ENCODE results near the gene SPTB.

The SPTB gene

DNA sequence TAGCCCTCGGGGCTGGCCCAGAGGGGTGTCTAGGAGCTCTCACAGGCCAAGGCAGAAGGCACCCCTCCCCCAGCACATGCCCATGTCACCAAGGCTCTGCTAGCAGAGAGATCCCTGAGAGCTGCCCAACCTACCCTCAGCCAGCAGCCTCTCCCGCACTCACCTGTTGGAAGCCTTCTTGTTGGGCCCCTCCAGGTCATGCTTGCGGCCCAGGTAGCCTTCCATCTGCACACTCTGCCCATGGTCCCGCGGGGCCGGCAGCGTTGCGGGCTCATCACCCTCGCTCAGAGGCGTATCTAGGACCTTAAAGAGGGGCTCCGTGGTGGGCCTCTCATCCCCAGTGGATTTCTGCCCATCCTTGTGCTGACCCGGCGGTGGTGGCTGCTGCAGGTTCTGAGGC is 126.3 kb downstream of the SPTB start:
- TF ChIP-seq, protein P1, sequence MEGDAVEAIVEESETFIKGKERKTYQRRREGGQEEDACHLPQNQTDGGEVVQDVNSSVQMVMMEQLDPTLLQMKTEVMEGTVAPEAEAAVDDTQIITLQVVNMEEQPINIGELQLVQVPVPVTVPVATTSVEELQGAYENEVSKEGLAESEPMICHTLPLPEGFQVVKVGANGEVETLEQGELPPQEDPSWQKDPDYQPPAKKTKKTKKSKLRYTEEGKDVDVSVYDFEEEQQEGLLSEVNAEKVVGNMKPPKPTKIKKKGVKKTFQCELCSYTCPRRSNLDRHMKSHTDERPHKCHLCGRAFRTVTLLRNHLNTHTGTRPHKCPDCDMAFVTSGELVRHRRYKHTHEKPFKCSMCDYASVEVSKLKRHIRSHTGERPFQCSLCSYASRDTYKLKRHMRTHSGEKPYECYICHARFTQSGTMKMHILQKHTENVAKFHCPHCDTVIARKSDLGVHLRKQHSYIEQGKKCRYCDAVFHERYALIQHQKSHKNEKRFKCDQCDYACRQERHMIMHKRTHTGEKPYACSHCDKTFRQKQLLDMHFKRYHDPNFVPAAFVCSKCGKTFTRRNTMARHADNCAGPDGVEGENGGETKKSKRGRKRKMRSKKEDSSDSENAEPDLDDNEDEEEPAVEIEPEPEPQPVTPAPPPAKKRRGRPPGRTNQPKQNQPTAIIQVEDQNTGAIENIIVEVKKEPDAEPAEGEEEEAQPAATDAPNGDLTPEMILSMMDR (IDR thresholded peaks at IDR 0.05): no peak
- TF ChIP-seq ZFX (IDR thresholded peaks at IDR 0.05; ENCODE audit: borderline replicate concordance): no peak
- no peak overlapping the region for H3K27ac ChIP-seq

DNA sequence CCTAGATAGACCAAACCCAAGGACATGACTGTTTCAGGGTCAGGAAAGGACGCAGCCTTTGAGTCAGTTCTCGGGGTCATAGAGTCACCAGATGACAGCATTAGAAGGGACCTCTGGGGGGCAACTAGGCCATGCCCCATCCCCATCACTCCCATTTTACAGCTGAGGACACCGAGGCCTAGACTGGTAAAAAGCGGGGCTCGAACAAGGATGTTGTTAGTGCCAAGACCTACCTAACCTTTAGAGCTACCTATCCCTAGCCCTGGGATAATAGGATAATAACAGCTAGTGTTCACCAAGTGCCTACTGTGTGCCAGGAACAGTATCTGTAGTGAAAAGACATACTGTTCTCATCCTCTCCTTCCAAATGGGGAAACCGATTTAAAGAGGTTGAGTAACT is 126.8 kb downstream of the SPTB start:
- TF ChIP-seq, protein P1 (IDR thresholded peaks at IDR 0.05): no peak

DNA sequence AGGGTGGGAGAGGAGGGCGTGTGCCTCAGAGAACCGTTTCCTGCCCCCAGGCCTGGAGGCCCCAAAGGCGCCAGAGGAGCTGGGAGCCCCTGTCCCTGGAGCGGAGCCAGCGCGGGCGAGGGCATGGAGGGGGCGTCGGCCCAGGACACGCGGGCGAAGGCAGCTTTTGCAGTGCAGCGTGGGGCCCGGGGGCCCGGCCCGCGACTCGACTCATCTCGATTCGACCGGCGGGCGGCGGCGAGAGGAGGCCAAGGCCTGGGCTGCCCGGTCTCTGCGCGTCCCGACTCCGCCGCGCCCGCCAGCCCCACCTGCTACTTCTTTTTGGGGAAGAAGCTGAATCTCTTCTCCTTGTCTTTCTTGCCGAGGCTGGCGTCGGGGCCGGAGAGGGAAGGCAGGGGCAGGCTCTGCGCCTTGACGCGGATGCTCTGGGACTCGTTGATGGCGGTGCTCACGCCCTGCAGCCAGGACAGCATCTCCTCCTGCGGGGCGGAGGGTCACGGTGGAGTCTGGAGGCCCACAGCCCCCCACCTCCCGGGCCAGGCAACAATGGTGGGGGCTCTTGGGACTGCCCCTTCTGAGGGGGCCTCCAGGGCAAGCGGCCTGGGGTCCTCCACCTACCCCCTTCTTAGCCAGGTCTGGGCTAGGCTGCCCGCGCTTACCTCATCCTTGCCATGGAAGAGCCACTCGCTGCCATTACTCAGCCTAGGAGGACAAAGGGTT is 130.6 kb downstream of the SPTB start:
- TF ChIP-seq ZFX (IDR thresholded peaks at IDR 0.05; ENCODE audit: borderline replicate concordance): no peak
- TF ChIP-seq, protein P1 (IDR thresholded peaks at IDR 0.05): no peak
- H3K27ac ChIP-seq: peak overlapping the region; percentile 66

More for the DNA sequence above, 126.8 kb downstream of the SPTB start:
- no peak overlapping the region for H3K27ac ChIP-seq

DNA sequence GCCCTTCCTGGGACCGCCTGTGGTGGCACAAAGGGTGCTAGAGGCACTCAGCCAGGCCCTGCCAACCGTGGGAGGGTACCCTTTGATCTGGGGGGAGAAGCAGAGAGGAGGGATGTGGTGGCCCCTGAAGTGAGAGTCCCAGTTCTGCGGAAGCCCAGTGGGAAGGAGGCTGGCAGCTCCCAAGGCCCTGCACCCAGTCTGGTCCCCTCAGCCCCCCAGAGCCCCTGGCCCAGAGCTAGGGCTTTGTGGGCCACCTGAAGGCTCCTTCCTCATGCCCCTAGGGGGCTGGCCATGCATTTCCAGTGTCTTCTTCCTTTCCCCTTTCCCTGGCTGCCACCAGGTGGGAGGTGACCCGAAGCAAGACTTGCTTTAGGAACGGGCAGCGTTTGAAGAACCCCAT is 131.2 kb downstream of the SPTB start:
- TF ChIP-seq, protein P1 (IDR thresholded peaks at IDR 0.05): no peak
- TF ChIP-seq ZFX (IDR thresholded peaks at IDR 0.05; ENCODE audit: borderline replicate concordance): no peak
- peak overlapping the region; percentile 66; the same call in 1 of the 2 replicates for H3K27ac ChIP-seq

DNA sequence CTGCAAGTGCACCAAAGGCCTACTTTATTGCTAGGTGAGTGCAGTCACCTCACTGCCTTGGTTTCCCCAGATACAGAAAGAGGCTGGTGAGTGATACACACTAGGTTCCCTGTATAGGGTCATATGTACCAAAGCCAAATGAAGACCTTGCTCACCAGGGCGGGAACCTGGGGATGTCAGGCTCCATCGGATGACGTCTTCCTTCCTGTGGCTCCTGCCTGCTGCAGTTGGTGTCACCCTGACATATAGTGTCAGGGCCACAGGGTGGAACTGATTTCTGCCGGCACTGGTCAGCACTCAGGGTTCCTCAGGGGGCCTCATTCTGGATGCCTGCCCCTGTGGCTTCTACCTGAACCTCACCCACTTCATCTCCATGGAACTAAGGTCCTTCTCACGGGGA is 132.4 kb downstream of the SPTB start:
- TF ChIP-seq ZFX (IDR thresholded peaks at IDR 0.05; ENCODE audit: borderline replicate concordance): no peak
- TF ChIP-seq, protein P1 (IDR thresholded peaks at IDR 0.05): no peak
- no peak overlapping the region for H3K27ac ChIP-seq

DNA sequence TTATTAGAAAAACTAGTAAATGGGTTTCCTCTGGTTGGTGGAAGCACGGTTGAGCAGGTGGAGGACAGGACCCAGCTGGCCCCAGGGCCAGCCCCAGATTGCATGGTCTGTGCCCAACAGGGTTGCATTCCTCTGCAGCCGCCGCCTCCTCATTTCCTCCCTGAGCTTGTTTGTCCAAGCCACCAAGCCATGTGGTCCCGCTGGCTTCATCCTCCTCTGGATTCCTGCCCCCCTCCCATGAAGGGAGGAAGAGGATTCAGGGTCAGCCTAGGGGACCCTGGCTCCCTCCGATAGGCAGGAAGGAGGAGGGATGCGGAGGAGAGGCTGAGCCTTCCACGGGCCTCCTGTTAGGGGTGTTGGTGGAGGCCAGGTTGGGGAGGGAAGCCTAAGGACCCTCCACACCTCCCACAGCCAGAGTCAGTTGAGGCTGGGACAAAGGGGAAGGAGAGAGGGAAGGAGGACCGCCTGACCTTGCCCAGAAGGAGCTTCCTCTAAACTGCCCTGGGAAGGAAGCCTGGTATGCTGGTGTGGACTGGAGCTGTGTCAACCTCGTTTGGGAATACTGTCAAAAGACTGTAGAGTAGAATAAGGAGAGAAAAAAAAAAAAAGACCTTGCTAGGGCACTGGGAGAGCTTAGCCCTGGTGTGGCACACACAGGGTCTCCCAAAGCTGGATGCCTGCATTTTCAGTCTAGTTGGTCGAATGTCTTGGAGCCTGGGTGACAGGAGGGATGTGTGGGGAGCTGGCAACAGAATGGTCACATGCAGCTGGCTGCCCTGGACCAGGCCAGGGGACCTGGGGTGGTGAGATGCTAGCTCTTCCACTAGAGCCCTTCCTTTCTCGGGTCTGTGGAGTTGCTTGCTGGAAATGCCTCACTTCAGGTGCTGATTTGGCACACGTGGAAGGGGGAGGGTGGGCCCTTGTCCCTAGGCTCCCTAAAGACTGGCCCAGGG is 133.1 kb downstream of the SPTB start:
- H3K27ac ChIP-seq: no peak overlapping the region
- TF ChIP-seq ZFX (IDR thresholded peaks at IDR 0.05; ENCODE audit: borderline replicate concordance): no peak
- TF ChIP-seq, protein P1 (IDR thresholded peaks at IDR 0.05): no peak
